Suppressor macrophage treated with lipopolysaccharide for 1 hour (primary cell): ENCODE results near the gene TNS3.
"Not testable (repeated sequence)": the region's sequence is repeated elsewhere in the genome, so short reads cannot be mapped to it uniquely, and the experiment has no call there.

Source experiments
- DNase-seq, 3 donors: peaks; one replicate each; pipeline ENCODE4 v3.0.0-alpha.2; 2020 to 2022

The TNS3 gene

GRCh38 chr7:47602272-47603004 lies 20.5 kb upstream of the TNS3 start:
- DNase-seq, result no peak

GRCh38 chr7:47601881-47602249 lies 20.0 kb upstream of the TNS3 start:
- no peak for DNase-seq

- DNase-seq, result peak; percentile 69 to 86 (median 78)
These were observed 19.4 kb upstream of the TNS3 start for GRCh38 chr7:47601119-47601880.

- DNase-seq, result peak; percentile 45 to 66 (median 65)
These were observed 18.5 kb upstream of the TNS3 start for GRCh38 chr7:47600199-47601118.

- no peak for DNase-seq
These were observed 15.5 kb upstream of the TNS3 start for GRCh38 chr7:47597379-47597778.

- DNase-seq, result no peak
These were observed 14.7 kb upstream of the TNS3 start for GRCh38 chr7:47596502-47597202.

GRCh38 chr7:47594406-47594805 lies 12.5 kb upstream of the TNS3 start:
- no peak for DNase-seq

GRCh38 chr7:47591655-47592572 lies 10.0 kb upstream of the TNS3 start:
- no peak for DNase-seq

GRCh38 chr7:47591089-47591654 lies 9.3 kb upstream of the TNS3 start:
- DNase-seq, result no peak

- DNase-seq, result not testable (repeated sequence)
These were observed 8.3 kb upstream of the TNS3 start for GRCh38 chr7:47590215-47590614.

GRCh38 chr7:47588704-47589225 lies 6.9 kb upstream of the TNS3 start:
- DNase-seq, result peak; percentile 91 to 95 (median 92)

- no peak for DNase-seq
These were observed 6.1 kb upstream of the TNS3 start for GRCh38 chr7:47587976-47588375.

- DNase-seq, result peak; percentile 73 to 83 (median 78)
These were observed 5.4 kb upstream of the TNS3 start for GRCh38 chr7:47587351-47587750.

- DNase-seq, result no peak
These were observed 5.0 kb upstream of the TNS3 start for GRCh38 chr7:47586925-47587324.

- peak in 2 of 3 donors; percentile 39 to 63 for DNase-seq
These were observed 4.3 kb upstream of the TNS3 start for GRCh38 chr7:47586161-47586670.

- no peak for DNase-seq
These were observed 2.6 kb upstream of the TNS3 start for GRCh38 chr7:47584536-47584895.

GRCh38 chr7:47583739-47584535 lies 2.0 kb upstream of the TNS3 start:
- no peak for DNase-seq

GRCh38 chr7:47582764-47583738 lies 1.1 kb upstream of the TNS3 start:
- peak in 2 of 3 donors; percentile 74 to 76 for DNase-seq

- peak in 1 of 3 donors; percentile 33 for DNase-seq
These were observed 490 bp downstream of the TNS3 start for GRCh38 chr7:47581438-47581803.
